ENCODE results near the gene BTAF1.

BTAF1 gene

GRCh38 chr10:92079003-92079402, 155.4 kb downstream of the BTAF1 start:
- TF ChIP-seq, protein P1, sequence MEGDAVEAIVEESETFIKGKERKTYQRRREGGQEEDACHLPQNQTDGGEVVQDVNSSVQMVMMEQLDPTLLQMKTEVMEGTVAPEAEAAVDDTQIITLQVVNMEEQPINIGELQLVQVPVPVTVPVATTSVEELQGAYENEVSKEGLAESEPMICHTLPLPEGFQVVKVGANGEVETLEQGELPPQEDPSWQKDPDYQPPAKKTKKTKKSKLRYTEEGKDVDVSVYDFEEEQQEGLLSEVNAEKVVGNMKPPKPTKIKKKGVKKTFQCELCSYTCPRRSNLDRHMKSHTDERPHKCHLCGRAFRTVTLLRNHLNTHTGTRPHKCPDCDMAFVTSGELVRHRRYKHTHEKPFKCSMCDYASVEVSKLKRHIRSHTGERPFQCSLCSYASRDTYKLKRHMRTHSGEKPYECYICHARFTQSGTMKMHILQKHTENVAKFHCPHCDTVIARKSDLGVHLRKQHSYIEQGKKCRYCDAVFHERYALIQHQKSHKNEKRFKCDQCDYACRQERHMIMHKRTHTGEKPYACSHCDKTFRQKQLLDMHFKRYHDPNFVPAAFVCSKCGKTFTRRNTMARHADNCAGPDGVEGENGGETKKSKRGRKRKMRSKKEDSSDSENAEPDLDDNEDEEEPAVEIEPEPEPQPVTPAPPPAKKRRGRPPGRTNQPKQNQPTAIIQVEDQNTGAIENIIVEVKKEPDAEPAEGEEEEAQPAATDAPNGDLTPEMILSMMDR (IDR thresholded peaks at IDR 0.05; ENCODE audit: borderline replicate concordance, extremely low read depth, low read length, poor library complexity, severe bottlenecking), result no peak
- TF ChIP-seq EZH2 (IDR thresholded peaks at IDR 0.05; ENCODE audit: borderline replicate concordance, low read depth, low read length, severe bottlenecking), result no peak
- Histone ChIP-seq H3K36me3 (ENCODE audit: insufficient read depth, low read length) (no peaks in the 10 kb centered on the region), H3K27ac (ENCODE audit: low read length) (no peak overlapping the region), H3K4me2 (ENCODE audit: insufficient read depth, low read length) (no peak overlapping the region), H3K9ac (ENCODE audit: low read depth, low read length) (no peak overlapping the region), H3K4me3 (ENCODE audit: low read depth in 1 of 2, low read length in 2 of 2) (no peak overlapping the region), H3K9me3 (ENCODE audit: insufficient read depth, low read length, severe bottlenecking) (no peaks in the 10 kb centered on the region), H2AFZ (ENCODE audit: low read depth, low read length) (no peak overlapping the region), H3K27me3 (ENCODE audit: insufficient read depth, low read length, poor library complexity) (no peaks in the 10 kb centered on the region), H3K79me2 (ENCODE audit: insufficient read depth, low read length) (no peaks in the 10 kb centered on the region), H3K4me1 (ENCODE audit: insufficient read depth, low read length) (no peaks in the 10 kb centered on the region), H4K20me1 (ENCODE audit: insufficient read depth, low read length) (no peaks in the 10 kb centered on the region)
- DNase-seq (no peak), ATAC-seq (ENCODE audit: insufficient read depth, low read depth) (no peak)
